Umbilical cord (tissue), 2 donors: ENCODE measurements around the gene PGAM5. TPM values are rescaled to one million over a fixed set of nuclear protein-coding genes. Genes with fewer than 3 reads are reported as not detected.

Source experiments
- DNase-seq: peaks from one replicate; pipeline ENCODE4 v3.0.0-alpha.2; 2015; ENCODE audit warnings: low spot score
- total RNA-seq: library from RNA; depleted of rRNA; stranded (reverse); fragments of >200 nt; gene quantifications from one replicate; pipeline ENCODE4 v1.2.3, GENCODE V29; 2014; ENCODE audit warnings: low replicate concordance; ENCODE audit not compliant: insufficient read depth

Gene PGAM5
- 23.4 TPM for total RNA-seq

GRCh38 chr12:132710405-132711079 lies at the start of gene PGAM5:
PGAM5 (plus strand) TSS chr12:132710842; CDS start chr12:132710877, 35 bp downstream.
- peak; percentile 84 for DNase-seq

DNA sequence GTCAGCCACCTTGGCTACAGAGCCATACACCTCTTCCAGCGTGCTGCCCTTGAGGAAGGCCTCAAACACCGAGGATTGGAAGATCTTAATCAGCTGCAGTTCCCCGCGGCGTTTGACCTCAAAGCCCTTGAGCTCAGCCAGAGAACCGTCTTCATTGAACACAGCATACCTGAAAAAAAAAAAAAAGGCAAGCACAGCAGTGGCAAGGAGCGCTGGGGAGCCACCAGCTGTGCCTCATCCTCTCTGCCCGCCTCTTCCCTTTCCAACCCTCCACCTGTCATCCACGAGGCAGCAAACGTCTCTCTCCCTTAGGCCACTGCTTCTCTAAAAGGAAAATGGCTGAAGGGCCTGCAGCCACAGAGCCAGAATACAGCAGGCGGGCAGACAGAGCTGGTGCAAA lies 49.6 kb upstream of the PGAM5 start:
- no peak for DNase-seq

DNA sequence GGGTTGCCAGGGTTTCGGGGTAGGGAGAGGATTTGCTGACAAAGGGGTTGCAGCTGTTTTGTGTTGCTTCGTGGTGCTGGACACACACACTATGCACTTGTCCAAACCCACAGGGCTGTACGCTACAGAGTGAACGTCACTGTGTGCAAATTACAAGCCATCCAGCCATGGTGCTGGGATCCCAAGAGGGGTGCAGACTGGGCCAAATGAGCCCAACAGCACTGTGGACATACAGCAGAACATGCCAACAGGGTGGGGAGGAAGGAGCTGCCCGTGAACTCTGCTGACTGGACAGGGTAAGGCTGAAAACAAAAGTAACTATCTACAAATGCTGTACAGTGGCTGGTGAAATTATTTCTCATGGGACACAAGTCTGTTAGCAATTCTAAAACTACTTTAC lies 48.7 kb upstream of the PGAM5 start:
- no peak for DNase-seq

DNA sequence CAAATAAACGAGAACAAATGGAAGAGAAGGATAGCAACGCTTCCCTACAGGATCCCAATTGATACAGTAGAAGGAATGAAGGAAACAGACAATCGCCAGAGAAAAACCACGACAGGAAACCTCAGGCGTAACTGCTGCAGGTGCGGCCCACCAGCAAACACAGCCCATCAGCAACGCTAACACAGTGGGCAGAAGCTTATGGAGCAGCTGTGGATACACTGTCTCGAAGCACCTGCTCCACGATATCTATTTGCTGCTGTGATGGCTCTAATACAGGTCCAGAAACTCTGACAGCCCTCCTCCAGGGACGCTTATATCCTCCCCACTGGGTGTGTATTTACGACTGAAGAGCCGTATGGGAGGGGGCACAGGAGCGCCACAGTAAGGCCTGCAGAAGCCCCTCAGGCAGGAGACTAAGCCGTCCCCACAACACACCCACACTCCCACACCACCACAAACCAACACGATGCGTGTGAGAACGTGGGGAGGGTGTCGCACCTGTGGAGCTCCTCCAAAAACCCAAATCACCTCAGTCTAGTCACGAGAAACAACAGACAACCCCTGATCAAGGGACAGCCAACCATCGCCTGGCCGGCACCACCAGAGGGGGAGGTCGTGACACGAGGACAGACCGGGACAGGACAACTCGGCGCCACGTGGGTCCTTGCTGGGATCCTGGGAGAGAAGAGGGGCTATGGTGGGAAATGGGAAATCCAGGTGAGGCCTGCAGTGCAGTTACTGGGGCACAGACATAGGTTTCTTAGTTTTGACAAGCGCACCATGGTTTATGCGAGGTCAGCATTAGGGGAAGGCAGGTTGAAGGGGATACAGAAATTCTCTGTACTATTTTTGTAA lies 47.5 kb upstream of the PGAM5 start:
- DNase-seq: no peak

DNA sequence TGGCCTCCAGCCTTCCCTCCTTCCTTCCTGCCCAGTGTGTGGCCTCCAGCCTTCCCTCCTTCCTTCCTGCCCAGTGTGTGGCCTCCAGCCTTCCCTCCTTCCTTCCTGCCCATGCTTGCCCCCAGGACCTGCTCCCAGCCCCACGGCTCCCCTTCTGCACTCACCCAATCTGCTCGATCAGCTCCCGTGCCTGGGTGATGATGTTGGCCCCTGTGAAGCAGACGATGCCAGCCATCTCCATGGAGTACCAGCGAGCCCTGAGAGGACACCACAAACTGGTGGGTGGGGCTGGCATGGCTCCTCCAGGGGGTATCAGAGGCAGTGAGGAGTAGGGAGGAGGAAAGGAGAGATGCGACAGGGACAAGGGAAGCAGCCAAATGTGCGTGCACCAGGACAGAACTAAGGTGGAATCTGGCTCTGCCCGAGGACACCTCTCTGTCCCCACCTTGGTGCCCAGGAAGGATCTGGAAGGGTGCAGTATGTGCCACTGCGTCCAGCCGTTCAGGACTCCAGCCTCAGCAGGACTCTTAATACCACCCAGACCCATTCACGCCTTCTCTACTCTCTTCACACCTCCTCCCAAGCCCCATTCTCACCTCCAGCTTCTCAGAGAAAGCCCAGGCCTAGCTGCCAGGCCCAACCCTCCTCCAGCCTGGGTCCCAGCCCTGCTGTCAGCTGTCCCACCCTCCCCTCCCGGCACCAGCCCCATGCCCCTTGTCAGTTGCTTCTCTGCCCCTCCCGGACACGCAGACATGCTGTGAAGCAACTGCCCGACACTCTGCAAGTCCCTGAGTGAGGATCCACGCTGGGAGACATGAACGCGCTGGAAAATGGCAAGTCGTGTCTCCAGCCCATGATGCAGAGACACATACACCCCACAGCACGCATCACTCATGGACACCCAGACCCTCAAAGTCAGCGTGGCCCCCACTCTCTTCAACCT lies 46.2 kb upstream of the PGAM5 start:
- DNase-seq: no peak

DNA sequence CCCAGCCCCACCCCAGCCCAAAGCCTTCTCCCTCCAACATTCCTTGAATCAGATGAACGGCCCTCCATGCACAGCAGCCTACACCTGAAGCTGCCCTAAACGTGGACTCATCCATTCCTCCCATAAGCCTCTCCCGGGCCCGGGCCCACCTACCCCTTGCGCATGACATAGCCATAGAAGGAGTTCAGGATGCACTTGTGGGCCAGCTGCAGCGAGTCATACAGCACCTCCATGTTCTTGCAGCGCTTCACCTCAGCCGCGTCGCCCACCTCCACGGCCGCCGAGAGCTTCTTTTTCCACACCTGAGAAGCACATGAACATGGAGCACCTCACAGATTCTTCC lies 45.5 kb upstream of the PGAM5 start:
- DNase-seq: no peak

- no peak for DNase-seq
Observed at GRCh38 chr12:132665794-132666193, 44.8 kb upstream of the PGAM5 start.

DNA sequence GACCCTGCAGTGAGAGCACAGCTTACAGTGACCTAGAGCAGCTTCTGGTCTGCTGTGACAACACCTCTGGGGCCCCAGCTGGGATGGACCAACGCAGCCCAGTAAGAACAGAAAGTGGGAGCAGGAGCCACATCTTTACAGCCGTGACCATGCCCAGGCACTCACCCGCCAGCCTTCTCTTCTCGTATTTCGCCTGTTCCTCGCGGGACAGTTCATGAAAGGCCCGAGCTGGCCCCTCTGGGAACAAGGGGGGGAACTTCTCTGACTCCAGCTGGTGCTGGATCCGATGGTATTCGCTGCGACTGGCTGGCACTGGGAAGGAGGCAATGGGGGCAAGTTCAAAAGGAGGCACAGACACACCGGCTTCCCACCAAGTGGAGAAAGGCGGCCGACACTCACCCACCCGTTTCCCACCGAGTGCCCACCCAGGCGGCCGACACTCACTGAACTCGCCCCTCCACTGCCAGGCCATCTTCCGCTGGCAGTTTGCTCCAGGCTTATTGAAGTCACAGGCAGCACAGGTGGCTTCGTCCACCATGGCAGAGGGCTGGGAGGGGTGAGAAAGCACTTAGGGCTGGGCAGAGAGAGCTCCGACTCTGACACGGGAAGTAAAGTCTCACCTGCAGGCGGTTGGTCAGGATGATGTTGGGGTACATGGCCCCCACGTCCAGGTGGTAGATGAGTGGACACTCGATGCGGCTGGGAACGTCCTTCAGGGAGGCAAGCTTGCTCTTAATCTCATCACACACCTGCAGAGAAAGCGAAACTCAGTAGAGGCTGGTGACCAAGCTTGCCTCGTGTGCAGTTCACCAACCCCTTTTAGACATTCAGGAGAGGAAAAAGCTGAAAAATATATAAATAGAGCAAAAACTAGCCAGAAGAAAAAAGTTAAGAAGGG lies 42.2 kb upstream of the PGAM5 start:
- no peak for DNase-seq

- no peak for DNase-seq
Observed at GRCh38 chr12:132669166-132669879, 41.3 kb upstream of the PGAM5 start.

DNA sequence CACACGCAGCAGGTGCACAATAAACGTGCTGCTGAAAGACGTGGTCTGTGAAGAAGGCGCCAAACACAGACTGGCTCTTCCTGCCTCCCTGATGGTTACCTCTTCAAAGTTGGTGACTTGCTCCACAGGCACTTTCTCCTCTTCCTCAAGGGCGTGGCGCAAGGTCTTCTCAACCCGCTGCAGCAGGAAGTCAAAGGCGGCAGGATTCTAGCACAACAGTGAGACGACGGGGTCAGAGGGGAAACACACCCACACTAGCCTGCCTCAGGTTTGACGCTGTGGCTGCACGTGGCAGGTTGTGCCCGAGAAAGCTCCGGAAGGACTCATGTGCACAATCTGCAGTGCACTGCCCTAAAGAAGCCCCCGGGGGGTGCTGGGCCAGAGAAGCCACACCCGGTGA lies 38.5 kb upstream of the PGAM5 start:
- DNase-seq: no peak

- no peak for DNase-seq
Observed at GRCh38 chr12:132672678-132673077, 38.0 kb upstream of the PGAM5 start.

DNA sequence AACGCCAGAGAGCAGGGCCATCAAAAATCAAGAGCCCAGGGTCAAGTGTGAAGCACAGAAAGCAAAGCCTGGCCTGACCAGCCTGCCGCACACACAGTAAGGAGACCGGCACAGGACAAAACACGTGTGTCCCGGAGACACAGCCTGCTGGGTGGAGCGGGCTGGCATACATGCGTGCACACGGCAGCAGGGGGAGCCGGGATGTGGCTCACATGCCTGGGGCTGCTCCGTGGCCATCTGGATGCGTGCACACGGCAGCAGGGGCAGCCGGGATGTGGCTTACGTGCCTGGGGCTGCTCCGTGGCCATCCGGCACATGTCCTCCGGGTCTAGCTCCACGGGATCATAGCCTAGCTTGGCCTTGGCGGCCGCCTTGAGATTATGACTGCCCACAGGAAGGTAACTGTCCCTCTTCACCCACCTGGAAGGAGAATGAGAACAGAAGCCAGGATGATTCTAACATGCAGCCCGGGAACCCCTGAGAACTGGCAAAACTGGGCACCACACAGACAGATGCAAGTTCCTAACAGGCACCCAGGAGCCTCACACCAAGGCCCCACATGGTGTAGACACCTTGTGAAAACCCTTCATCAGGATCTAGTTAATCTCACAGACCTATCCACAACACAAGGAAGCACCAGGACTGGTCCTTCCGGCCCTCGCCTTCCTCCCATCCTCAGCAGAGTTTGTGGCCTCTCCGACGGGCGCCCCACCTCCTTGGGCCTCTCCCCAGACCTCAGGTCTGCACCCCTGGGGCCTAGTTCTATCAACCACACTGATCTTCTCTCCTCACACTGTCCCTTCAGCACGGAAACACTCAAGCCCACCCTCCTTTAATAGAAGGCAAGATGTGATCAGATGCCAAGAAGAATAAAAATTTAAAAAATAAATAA lies 37.1 kb upstream of the PGAM5 start:
- no peak for DNase-seq

GRCh38 chr12:132674561-132674960 lies 36.1 kb upstream of the PGAM5 start:
- DNase-seq: no peak

DNA sequence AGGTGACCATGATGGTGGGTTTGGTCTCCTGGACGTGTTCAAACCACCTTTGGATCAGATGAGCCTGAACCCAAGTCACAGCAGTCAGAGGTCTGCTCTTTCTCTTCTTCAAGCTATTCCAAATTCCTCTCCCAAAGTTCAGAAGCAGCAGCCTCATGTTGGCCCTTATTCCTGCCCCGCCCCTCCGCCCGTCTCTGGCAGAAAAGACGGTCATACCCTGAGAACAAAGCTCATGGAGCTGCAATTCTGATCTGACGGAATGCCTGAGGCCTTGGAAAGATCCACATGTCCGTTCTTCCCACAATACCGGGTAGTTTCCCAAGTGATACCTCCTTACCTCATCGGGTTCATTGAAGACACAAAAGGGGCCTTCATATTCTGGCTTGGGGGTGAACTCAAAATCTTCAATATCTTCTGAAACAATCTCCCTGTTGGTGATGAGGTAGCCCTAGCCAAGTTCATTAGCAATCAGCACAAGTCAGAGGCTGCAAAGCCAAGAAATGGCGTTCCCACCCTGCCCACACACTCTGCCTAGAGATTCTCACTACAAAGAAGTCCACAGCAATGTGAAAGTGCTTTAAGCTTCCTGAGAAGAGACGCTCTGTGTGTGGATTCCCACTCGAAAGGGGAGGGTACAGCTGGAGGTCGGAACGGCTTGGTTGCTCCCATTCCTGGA lies 34.7 kb upstream of the PGAM5 start:
- no peak for DNase-seq

DNA sequence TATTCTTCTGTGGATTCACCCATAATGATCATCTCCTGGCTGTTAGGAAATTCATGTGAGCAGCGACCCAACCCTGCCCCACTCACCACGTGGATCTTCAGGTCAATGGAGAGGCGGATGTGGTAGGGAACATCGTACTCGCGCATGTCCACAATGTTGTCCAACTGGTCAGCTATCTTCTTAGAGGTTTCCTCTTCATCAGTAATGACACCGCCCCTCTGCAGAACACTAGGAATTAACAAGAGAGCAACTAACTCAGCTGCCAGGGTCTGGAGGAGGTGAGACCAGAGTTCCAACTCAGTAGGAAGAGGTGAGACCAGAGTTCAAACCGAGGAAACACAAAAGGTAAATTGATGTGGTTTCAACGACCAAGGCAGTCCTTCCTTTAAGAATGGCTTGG lies 33.1 kb upstream of the PGAM5 start:
- no peak for DNase-seq

- no peak for DNase-seq
Observed at GRCh38 chr12:132685400-132685799, 25.2 kb upstream of the PGAM5 start.

DNA sequence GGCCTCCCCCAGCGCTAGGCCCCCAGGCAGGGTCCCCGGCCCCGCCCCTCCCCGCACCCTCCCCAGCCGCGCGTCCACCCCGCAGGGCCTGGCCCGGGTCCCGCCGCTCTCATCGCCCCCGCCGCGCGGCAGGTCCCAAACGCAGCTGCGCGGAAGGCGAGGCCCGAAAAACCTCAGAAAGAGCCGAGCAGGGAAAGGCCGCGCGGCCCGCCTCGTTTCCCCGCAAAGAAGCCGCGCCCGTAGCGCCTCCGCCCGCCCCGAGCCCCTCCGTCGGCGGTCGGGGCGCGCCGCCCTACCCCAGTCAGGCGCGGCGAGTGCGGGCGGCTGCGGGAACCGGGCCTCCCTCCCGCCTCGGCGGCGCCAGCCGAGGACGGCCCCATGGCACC lies 23.8 kb upstream of the PGAM5 start:
- peak; percentile 21 for DNase-seq
